SK-N-SH (cell line): ENCODE data around the gene ZDBF2. TPM values are rescaled to one million over a fixed set of nuclear protein-coding genes. Genes with fewer than 3 reads are reported as not detected.

Experiments used
- CTCF ChIA-PET: fragments of 300-600, 350-600 bp; formaldehyde crosslinking; extraction: SDS; loops from one replicate; lab custom pipeline; 2021; lab: Yijun Ruan, JAX
- POLR2A ChIA-PET: fragments of 350-600 bp; sonication (Branson Sonifier 250); formaldehyde crosslinking; extraction: SDS; loops from one replicate; lab custom pipeline; 2020; ENCODE audit warnings: antibody characterized with exemption, inconsistent platforms; lab: Yijun Ruan, JAX
- DNase-seq: peaks from one replicate; pipeline ENCODE4 v3.0.0; 2012
- H2AFZ ChIP-seq: fragments of 200-600 bp; sonication (generic); 2 replicates; pipeline ENCODE4 v1.8.1; 2016; ENCODE audit warnings: antibody characterized with exemption, mild to moderate bottlenecking, low read depth
- H3F3A ChIP-seq: fragments of 200-600 bp; sonication (generic); replicated peaks from 2 replicates; pipeline ENCODE3; 2016; ENCODE audit warnings: antibody characterized with exemption, mild to moderate bottlenecking; ENCODE audit not compliant: insufficient read depth
- H3K27ac ChIP-seq, 2 experiments: fragments of 200-500 bp in 1 of 2; fragments of 200-600 bp in 1 of 2; sonication (Bioruptor generic) in 1 of 2; sonication (generic), shearing (Covaris generic) in 1 of 2; 2 replicates each; pipeline versions ENCODE4 v1.5.1 to v1.6.1; 2014 to 2016; ENCODE audit warnings: low read depth in 2 of 2, inconsistent platforms in 1 of 2, low read length in 1 of 2, mild to moderate bottlenecking in 1 of 2, mixed read lengths in 1 of 2
- H3K27me3 ChIP-seq: fragments of 200-600 bp; sonication (generic), shearing (Covaris generic); 2 replicates; pipeline ENCODE4 v1.6.1; 2016; ENCODE audit warnings: mixed run types; ENCODE audit not compliant: insufficient read depth
- H3K36me3 ChIP-seq, 2 experiments: fragments of 200-500 bp in 1 of 2; fragments of 200-600 bp in 1 of 2; sonication (Bioruptor generic) in 1 of 2; sonication (generic) in 1 of 2; replicated peaks in 1 of 2; 2 replicates each; pipeline versions ENCODE3 to v1.5.1; 2014 to 2016; ENCODE audit warnings: low read length in 1 of 2, mild to moderate bottlenecking in 1 of 2; ENCODE audit not compliant: insufficient read depth in 2 of 2, control insufficient read depth in 1 of 2
- H3K4me1 ChIP-seq, 2 experiments: fragments of 200-500 bp in 1 of 2; fragments of 200-600 bp in 1 of 2; sonication (Bioruptor generic) in 1 of 2; sonication (generic), shearing (Covaris generic) in 1 of 2; 2 replicates each; pipeline versions ENCODE4 v1.5.1 to v1.6.1; 2014 to 2016; ENCODE audit warnings: low read depth in 1 of 2, low read length in 1 of 2, mixed run types in 1 of 2; ENCODE audit not compliant: insufficient read depth in 2 of 2, control insufficient read depth in 1 of 2
- H3K4me2 ChIP-seq: fragments of 200-600 bp; sonication (generic), shearing (Covaris generic); 2 replicates; pipeline ENCODE4 v1.6.1; 2017; ENCODE audit warnings: mixed run types
- H3K4me3 ChIP-seq, 2 experiments: fragments of 200-500 bp in 1 of 2; fragments of 200-600 bp in 1 of 2; sonication (Bioruptor generic) in 1 of 2; sonication (generic), shearing (Covaris generic) in 1 of 2; 2 replicates each; pipeline versions ENCODE4 v1.5.1 to v1.8.1; 2014 to 2016; ENCODE audit warnings: low read depth in 2 of 2, inconsistent platforms in 1 of 2, low read length in 1 of 2, mild to moderate bottlenecking in 1 of 2, mixed read lengths in 1 of 2, moderate library complexity in 1 of 2
- H3K79me2 ChIP-seq: fragments of 200-600 bp; sonication (generic); 2 replicates; pipeline ENCODE4 v1.8.1; 2017; ENCODE audit warnings: mild to moderate bottlenecking; ENCODE audit not compliant: insufficient read depth
- H3K9ac ChIP-seq: fragments of 200-600 bp; sonication (generic); 2 replicates; pipeline ENCODE4 v1.6.1; 2017; ENCODE audit warnings: mixed run types
- H3K9me2 ChIP-seq: fragments of 200-600 bp; sonication (generic); 2 replicates; pipeline ENCODE4 v1.6.1; 2017; ENCODE audit warnings: mixed run types
- H3K9me3 ChIP-seq: fragments of 200-600 bp; sonication (generic); 2 replicates; pipeline ENCODE4 v1.6.1; 2017; ENCODE audit warnings: mixed run types, mild to moderate bottlenecking, moderate library complexity
- H4K20me1 ChIP-seq: fragments of 200-600 bp; sonication (generic); 2 replicates; pipeline ENCODE4 v1.6.1; 2017; ENCODE audit warnings: mild to moderate bottlenecking, mixed run types; ENCODE audit not compliant: insufficient read depth
- ELF1 ChIP-seq: IDR thresholded peaks from 2 replicates; pipeline ENCODE4 v1.4.0; 2012
- EP300 ChIP-seq, 2 experiments: IDR thresholded peaks; 2 replicates each; pipeline versions ENCODE4 v1.4.0 to v1.6.1; 2012; ENCODE audit warnings: borderline replicate concordance in 1 of 2, low read depth in 1 of 2, low read length in 1 of 2
- EZH2phosphoT487 ChIP-seq: fragments of 200-600 bp; sonication (generic); IDR thresholded peaks from 2 replicates; pipeline ENCODE4 v1.6.1; 2017; ENCODE audit warnings: low read depth, mixed run types, mild to moderate bottlenecking, antibody characterized with exemption, moderate library complexity, borderline replicate concordance
- FOXJ3 ChIP-seq: sonication (generic); formaldehyde crosslinking; IDR thresholded peaks from 2 replicates; pipeline ENCODE4 v1.5.1; 2020; ENCODE audit warnings: mild to moderate bottlenecking, missing genetic modification reagents
- FOXM1 ChIP-seq: IDR thresholded peaks from 2 replicates; pipeline ENCODE4 v1.4.0; 2012; ENCODE audit warnings: low read depth, mild to moderate bottlenecking
- GABPA ChIP-seq: IDR thresholded peaks from 2 replicates; pipeline ENCODE4 v1.4.0; 2012; ENCODE audit warnings: low read depth, mild to moderate bottlenecking
- GATA2 ChIP-seq: sonication (generic); formaldehyde crosslinking; IDR thresholded peaks from 2 replicates; pipeline ENCODE4 v1.5.0; 2020; ENCODE audit warnings: mild to moderate bottlenecking, missing genetic modification reagents
- MXI1 ChIP-seq: IDR thresholded peaks from 2 replicates; pipeline ENCODE4 v1.6.1; 2012; ENCODE audit warnings: mild to moderate bottlenecking, low read depth, low read length, improper control_type of control experiment
- NFIC ChIP-seq: IDR thresholded peaks from 2 replicates; pipeline ENCODE4 v1.4.0; 2012; ENCODE audit warnings: borderline replicate concordance
- POLR2AphosphoS5 ChIP-seq: IDR thresholded peaks from 2 replicates; pipeline ENCODE4 v1.6.1; 2012; ENCODE audit warnings: low read depth, low read length
- RCOR1 ChIP-seq: fragments of 150-350 bp; IDR thresholded peaks from 2 replicates; pipeline ENCODE4 v1.6.1; 2017; ENCODE audit warnings: antibody characterized with exemption, low read length
- SIN3A ChIP-seq: IDR thresholded peaks from 2 replicates; pipeline ENCODE4 v1.6.1; 2012; ENCODE audit warnings: low read depth, mild to moderate bottlenecking, low read length, moderate library complexity, borderline replicate concordance
- TCF12 ChIP-seq: IDR thresholded peaks from 2 replicates; pipeline ENCODE4 v1.4.0; 2012
- TEAD4 ChIP-seq: IDR thresholded peaks from 2 replicates; pipeline ENCODE4 v1.4.0; 2012; ENCODE audit warnings: mild to moderate bottlenecking, borderline replicate concordance; ENCODE audit not compliant: insufficient read depth
- WGBS: methylation state at CpG from one replicate; pipeline ENCODE4 v1.1.6; 2017; ENCODE audit warnings: low lambda C conversion rate; 5-methylcytosine and 5-hydroxymethylcytosine counted together
- polyA plus RNA-seq, 3 experiments: library from polyadenylated mRNA; depleted of rRNA; stranded (reverse); fragments of >200 nt; gene quantifications; 2 replicates each; pipeline ENCODE4 v1.2.3, GENCODE V29; 2012
- TF ChIP-seq, protein P1 (sequence below): fragments of 200-600 bp; sonication (generic); IDR thresholded peaks from 2 replicates; pipeline ENCODE4 v1.6.1; 2017; ENCODE audit warnings: antibody characterized with exemption, mild to moderate bottlenecking, moderate library complexity
- TF ChIP-seq, protein P2 (sequence below): IDR thresholded peaks from 2 replicates; pipeline ENCODE4 v1.4.0; 2012; ENCODE audit warnings: low read depth

ZDBF2 gene
- polyA plus RNA-seq, 1 of the 3 experiments (the other 2 are of a cell fraction), result 1.4 TPM

DNA sequence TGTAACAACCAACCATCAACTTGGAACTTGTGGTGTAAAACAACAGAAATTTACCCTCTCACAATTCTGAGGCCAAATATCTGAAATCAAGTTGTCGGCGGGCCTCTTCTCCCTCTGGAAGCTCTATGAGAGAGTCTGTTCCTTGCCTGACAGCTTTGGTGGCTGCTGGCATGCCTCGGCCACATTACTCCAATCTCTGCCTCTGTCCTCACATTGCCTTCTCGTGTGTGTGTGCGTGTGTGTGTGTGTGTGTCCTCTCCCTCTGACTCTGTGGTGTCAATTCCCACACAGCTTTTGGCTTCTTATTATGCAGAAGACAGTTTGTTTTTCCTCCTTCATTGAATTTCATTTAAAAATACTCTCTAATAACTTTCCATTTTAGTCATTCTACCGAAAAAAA, 50.4 kb downstream of the ZDBF2 start:
- DNase-seq, result no peak
- Histone ChIP-seq H3K27ac (no peak overlapping the region), H3K9ac (no peak overlapping the region), H2AFZ (no peak overlapping the region), H3K9me3 (no peaks in the 10 kb centered on the region), H3K4me2 (no peak overlapping the region), H4K20me1 (no peaks in the 10 kb centered on the region), H3K36me3 (no peaks in the 10 kb centered on the region), H3K4me1 (no peaks in the 10 kb centered on the region), H3K4me3 (no peak overlapping the region), H3F3A (no peaks in the 10 kb centered on the region), H3K79me2 (no peaks in the 10 kb centered on the region), H3K27me3 (no peaks in the 10 kb centered on the region), H3K9me2 (no peaks in the 10 kb centered on the region)
- ChIA-PET CTCF (interaction anchor here (1.2 kb wide), 1 partner anchor 18 kb away, joined by 3 read pairs; no protein-coding TSS in a partner anchor), POLR2A (no interaction called here)
- WGBS, result 60% methylated on average over 6 of the region's 6 CpGs
- TF ChIP-seq EZH2phosphoT487 (no peak), FOXJ3 (no peak)

DNA sequence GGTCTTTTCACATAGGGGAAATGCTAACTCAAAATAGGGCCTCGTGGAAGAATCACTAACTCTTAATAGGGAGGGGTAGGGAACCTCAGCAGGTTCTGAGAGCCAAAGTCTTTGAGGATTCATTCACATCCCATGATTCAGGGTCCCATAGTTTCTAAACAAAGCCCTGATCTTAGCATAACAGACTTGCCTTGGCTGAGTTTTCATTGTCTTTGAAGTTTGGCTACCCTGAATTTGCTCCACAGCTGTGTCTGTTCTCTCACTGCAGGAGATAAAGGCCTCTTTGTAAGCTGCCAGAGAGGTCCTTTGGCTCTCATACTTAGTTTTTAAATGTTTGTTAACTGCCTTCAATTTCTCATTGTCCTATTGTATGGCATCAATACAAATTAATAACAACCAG, 54.5 kb downstream of the ZDBF2 start:
- no peak for DNase-seq
- Histone ChIP-seq H3K4me1 (no peaks in the 10 kb centered on the region), H3K27ac (no peak overlapping the region), H4K20me1 (no peaks in the 10 kb centered on the region), H3K79me2 (no peaks in the 10 kb centered on the region), H3F3A (no peaks in the 10 kb centered on the region), H3K9ac (no peak overlapping the region), H3K27me3 (no peaks in the 10 kb centered on the region), H3K36me3 (no peaks in the 10 kb centered on the region), H3K4me2 (no peak overlapping the region), H3K4me3 (no peak overlapping the region), H3K9me3 (no peaks in the 10 kb centered on the region), H3K9me2 (no peaks in the 10 kb centered on the region), H2AFZ (no peak overlapping the region)
- ChIA-PET POLR2A (no interaction called here), CTCF (no interaction called here)
- no peak for TF ChIP-seq FOXJ3
- TF ChIP-seq GABPA, result no peak
- 0% methylated on average over 1 of the region's 1 CpG for WGBS

- no peaks in the 10 kb centered on the region for H3K9me2 ChIP-seq
- no peak overlapping the region for H3K9ac ChIP-seq
- 60% methylated on average over 2 of the region's 2 CpGs for WGBS
- POLR2A ChIA-PET, result interaction anchor here (0.5 kb wide), 1 partner anchor 179 kb away, joined by 4 read pairs; no protein-coding TSS in a partner anchor
- no peaks in the 10 kb centered on the region for H3K9me3 ChIP-seq
- no peak for DNase-seq
- no peak overlapping the region for H3K4me2 ChIP-seq
- H3K79me2 ChIP-seq, result no peaks in the 10 kb centered on the region
- no peaks in the 10 kb centered on the region for H3K36me3 ChIP-seq
- H3K4me1 ChIP-seq, result no peaks in the 10 kb centered on the region
- no peak for TF ChIP-seq POLR2AphosphoS5
- TF ChIP-seq RCOR1, result no peak
- TF ChIP-seq NFIC, result no peak
- TF ChIP-seq GATA2 (CRISPR knock-in tag), result no peak
- no peak for TF ChIP-seq EP300 (IDR thresholded peaks at IDR 0.05; ENCODE audit: borderline replicate concordance in 1 of 2, low read depth in 1 of 2, low read length in 1 of 2)
- TF ChIP-seq, protein P1, sequence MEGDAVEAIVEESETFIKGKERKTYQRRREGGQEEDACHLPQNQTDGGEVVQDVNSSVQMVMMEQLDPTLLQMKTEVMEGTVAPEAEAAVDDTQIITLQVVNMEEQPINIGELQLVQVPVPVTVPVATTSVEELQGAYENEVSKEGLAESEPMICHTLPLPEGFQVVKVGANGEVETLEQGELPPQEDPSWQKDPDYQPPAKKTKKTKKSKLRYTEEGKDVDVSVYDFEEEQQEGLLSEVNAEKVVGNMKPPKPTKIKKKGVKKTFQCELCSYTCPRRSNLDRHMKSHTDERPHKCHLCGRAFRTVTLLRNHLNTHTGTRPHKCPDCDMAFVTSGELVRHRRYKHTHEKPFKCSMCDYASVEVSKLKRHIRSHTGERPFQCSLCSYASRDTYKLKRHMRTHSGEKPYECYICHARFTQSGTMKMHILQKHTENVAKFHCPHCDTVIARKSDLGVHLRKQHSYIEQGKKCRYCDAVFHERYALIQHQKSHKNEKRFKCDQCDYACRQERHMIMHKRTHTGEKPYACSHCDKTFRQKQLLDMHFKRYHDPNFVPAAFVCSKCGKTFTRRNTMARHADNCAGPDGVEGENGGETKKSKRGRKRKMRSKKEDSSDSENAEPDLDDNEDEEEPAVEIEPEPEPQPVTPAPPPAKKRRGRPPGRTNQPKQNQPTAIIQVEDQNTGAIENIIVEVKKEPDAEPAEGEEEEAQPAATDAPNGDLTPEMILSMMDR, result no peak
- TF ChIP-seq ELF1, result no peak
- TF ChIP-seq SIN3A, result no peak
- no peak for TF ChIP-seq MXI1
- TF ChIP-seq TCF12, result no peak
- TF ChIP-seq GABPA, result no peak
- TF ChIP-seq, protein P2, sequence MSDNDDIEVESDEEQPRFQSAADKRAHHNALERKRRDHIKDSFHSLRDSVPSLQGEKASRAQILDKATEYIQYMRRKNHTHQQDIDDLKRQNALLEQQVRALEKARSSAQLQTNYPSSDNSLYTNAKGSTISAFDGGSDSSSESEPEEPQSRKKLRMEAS, result no peak
- no peak for TF ChIP-seq FOXJ3
- no peak for TF ChIP-seq FOXM1
- no peak for TF ChIP-seq TEAD4
- no peak for TF ChIP-seq EZH2phosphoT487
- H3K27me3 ChIP-seq, result no peaks in the 10 kb centered on the region
- no peaks in the 10 kb centered on the region for H3F3A ChIP-seq
- no peak overlapping the region for H2AFZ ChIP-seq
- H3K27ac ChIP-seq, result no peak overlapping the region
- no peaks in the 10 kb centered on the region for H4K20me1 ChIP-seq
- H3K4me3 ChIP-seq, result no peak overlapping the region
- CTCF ChIA-PET, result interaction anchor here (1.0 to 1.5 kb wide), 2 partner anchors 16 to 33 kb away, joined by 3 read pairs; no protein-coding TSS in a partner anchor
Observed at GRCh38 chr2:206336861-206337260, 62.4 kb downstream of the ZDBF2 start.
